ENCODE results near the gene AKR1B1. TPM values are rescaled to one million over a fixed set of nuclear protein-coding genes. Genes with fewer than 3 reads are reported as not detected.

AKR1B1 gene
- total RNA-seq, result 100 to 1,000 TPM in 3 of 4 donors, 10 to 100 TPM in 1; 90.4 to 147 (median 123) TPM

GRCh38 chr7:134458806-134459698 is at the start of gene AKR1B1:
AKR1B1 (minus strand) TSS chr7:134459100; CDS start chr7:134459062, 38 bp downstream.
- TF ChIP-seq, protein P1, sequence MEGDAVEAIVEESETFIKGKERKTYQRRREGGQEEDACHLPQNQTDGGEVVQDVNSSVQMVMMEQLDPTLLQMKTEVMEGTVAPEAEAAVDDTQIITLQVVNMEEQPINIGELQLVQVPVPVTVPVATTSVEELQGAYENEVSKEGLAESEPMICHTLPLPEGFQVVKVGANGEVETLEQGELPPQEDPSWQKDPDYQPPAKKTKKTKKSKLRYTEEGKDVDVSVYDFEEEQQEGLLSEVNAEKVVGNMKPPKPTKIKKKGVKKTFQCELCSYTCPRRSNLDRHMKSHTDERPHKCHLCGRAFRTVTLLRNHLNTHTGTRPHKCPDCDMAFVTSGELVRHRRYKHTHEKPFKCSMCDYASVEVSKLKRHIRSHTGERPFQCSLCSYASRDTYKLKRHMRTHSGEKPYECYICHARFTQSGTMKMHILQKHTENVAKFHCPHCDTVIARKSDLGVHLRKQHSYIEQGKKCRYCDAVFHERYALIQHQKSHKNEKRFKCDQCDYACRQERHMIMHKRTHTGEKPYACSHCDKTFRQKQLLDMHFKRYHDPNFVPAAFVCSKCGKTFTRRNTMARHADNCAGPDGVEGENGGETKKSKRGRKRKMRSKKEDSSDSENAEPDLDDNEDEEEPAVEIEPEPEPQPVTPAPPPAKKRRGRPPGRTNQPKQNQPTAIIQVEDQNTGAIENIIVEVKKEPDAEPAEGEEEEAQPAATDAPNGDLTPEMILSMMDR (IDR thresholded peaks at IDR 0.05; ENCODE audit: low read depth), result no peak

DNA sequence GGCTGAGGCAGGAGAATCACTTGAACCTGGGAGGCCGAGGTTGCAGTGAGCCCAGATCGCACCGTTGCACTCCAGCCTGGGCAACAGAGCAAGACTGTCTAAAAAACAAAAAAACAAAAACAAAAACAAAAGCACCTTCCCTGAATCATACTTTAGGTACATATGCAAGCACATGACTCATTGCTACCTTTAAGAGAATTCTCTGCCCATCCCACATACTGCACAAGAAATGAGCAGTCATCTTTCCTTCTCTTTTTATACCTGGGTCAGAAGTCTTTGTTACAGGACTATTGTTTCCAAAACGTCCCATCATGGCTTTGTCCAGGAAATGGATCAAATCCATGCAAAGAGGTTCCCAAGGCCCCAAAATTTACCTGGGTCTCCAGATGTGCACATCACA is 47.0 kb upstream of the AKR1B1 start:
- TF ChIP-seq, protein P1 (IDR thresholded peaks at IDR 0.05; ENCODE audit: low read depth), result no peak

GRCh38 chr7:134504660-134505164 is 45.8 kb upstream of the AKR1B1 start:
- TF ChIP-seq, protein P1 (IDR thresholded peaks at IDR 0.05; ENCODE audit: low read depth), result no peak

GRCh38 chr7:134502463-134503371 is 43.8 kb upstream of the AKR1B1 start:
- TF ChIP-seq, protein P1 (IDR thresholded peaks at IDR 0.05; ENCODE audit: low read depth), result no peak

DNA sequence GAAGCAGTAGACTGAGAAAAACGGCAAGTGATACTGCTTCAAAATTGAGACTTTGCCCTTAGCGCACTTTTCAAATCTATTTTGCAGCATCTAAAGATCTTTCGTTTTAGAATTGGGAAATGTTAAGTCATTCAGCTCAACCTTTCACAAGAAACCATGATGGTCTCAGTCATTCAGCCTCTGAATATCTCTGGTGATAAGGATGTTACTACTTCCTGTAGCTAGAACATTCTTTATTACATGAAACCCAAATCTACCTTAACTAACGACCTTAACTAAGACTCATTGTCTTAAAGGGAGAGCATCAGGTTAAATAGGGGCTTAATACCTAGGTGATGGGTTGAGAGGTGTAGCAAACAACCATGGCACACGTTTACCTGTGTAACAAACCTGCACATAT is 42.1 kb upstream of the AKR1B1 start:
- TF ChIP-seq, protein P1 (IDR thresholded peaks at IDR 0.05; ENCODE audit: low read depth), result no peak

- TF ChIP-seq, protein P1 (IDR thresholded peaks at IDR 0.05; ENCODE audit: low read depth), result no peak
These were observed 41.5 kb upstream of the AKR1B1 start for GRCh38 chr7:134500406-134500805.

Data from subcutaneous adipose tissue (tissue), 4 donors.